ENCODE measurements around the gene AHNAK2. TPM values are rescaled to one million over a fixed set of nuclear protein-coding genes. Genes with fewer than 3 reads are reported as not detected.

The AHNAK2 gene
- total RNA-seq, 1 experiment from 2014 or later: 223 TPM

- no peak; the same call in 1 of the 2 replicates for ATAC-seq
- no peaks in the 10 kb centered on the region for H3K36me3 ChIP-seq (ENCODE audit: control insufficient read depth, insufficient read depth, low read length)
- in situ Hi-C loops (cut with HindIII; ENCODE audit: low pct_unique_long_range_greater_than_20kb, low sequenced_read_pairs) (no loop called here), intact Hi-C loops (cut with micrococcal nuclease; ENCODE audit: unreplicated experiment) (no loop called here)
- H3K4me1 ChIP-seq (ENCODE audit: control insufficient read depth, insufficient read depth, low read length): no peaks in the 10 kb centered on the region; the same call in 1 of the 2 replicates
- H3K27me3 ChIP-seq (ENCODE audit: control insufficient read depth, insufficient read depth, low read length): no peaks in the 10 kb centered on the region
- no peak for DNase-seq (ENCODE audit: low read depth, low spot score)
- no peaks in the 10 kb centered on the region for H3K9me3 ChIP-seq (ENCODE audit: control insufficient read depth, insufficient read depth, low read depth, low read length)
- no peak overlapping the region for H3K4me3 ChIP-seq (ENCODE audit: low read depth in 2 of 2, low read length in 2 of 2)
- ChIA-PET POLR2A (no interaction called here), CTCF (no interaction called here)
- TF ChIP-seq SIN3A (IDR thresholded peaks at IDR 0.05; ENCODE audit: borderline replicate concordance, insufficient read depth, low read depth, low read length) (no peak), POLR2AphosphoS5 (IDR thresholded peaks at IDR 0.05; ENCODE audit: low read depth, low read length) (no peak), REST (IDR thresholded peaks at IDR 0.05; ENCODE audit: insufficient read depth in 1 of 2, low read depth in 2 of 2, low read length in 1 of 2) (no peak), CTCF (IDR thresholded peaks at IDR 0.05) (no peak), TCF7L2 (IDR thresholded peaks at IDR 0.05; ENCODE audit: low read depth, low read length) (no peak)
- no TSS peak for BruUV-seq (replicated peaks)
- H3K27ac ChIP-seq (ENCODE audit: low read length): no peak overlapping the region
Observed at GRCh38 chr14:104926619-104927431, 51.3 kb downstream of the AHNAK2 start.

DNA sequence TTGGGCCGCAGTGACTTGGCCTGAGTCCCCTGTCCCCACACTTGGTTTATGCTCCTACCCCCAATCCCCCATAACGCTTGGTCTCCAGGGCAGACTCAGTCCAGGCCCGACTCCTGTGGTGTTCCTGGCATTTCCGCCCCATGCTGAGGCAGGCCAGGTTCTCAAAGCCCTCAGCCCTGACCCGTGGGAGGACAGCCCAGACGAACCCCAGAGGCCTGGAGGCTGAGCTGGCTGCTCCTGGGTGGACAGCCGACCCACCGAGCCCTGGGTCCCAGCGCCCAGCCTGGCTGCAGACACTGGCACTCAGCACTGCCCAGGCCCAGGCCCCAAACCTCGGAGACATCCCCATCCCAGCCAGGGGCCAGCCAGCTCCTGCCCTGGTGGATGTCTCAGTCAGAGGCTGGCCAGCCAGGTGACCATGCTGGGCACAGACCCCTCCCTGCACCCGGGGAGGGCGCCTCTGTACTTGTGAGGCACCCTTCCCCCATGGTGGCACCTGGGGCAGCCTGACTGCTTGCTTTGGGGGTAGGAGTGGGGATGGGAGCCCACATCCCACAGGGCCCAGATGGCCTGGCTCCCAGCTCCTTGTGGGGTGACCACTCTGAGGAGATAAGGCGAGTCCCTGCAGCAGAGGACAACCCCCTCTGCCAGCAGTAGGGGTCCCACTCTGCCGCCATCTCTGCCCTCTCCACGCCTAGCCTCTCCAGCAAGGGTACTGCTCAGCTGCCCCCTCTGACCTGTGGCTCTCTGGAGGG is 52.1 kb downstream of the AHNAK2 start:
- in situ Hi-C loops (cut with HindIII; ENCODE audit: low pct_unique_long_range_greater_than_20kb, low sequenced_read_pairs): no loop called here
- H3K27ac ChIP-seq (ENCODE audit: low read length): no peak overlapping the region
- no TSS peak for BruUV-seq (replicated peaks)
- DNase-seq (ENCODE audit: low read depth, low spot score) (no peak), ATAC-seq (peak; percentile 31; the same call in 1 of the 2 replicates)
- intact Hi-C loops (cut with micrococcal nuclease; ENCODE audit: unreplicated experiment): no loop called here
- TF ChIP-seq POLR2AphosphoS5 (IDR thresholded peaks at IDR 0.05; ENCODE audit: low read depth, low read length): no peak
- no peak for TF ChIP-seq SIN3A (IDR thresholded peaks at IDR 0.05; ENCODE audit: borderline replicate concordance, insufficient read depth, low read depth, low read length)
- no peak for TF ChIP-seq TCF7L2 (IDR thresholded peaks at IDR 0.05; ENCODE audit: low read depth, low read length)
- TF ChIP-seq CTCF (IDR thresholded peaks at IDR 0.05): no peak
- TF ChIP-seq REST (IDR thresholded peaks at IDR 0.05; ENCODE audit: insufficient read depth in 1 of 2, low read depth in 2 of 2, low read length in 1 of 2): no peak
- no peaks in the 10 kb centered on the region for H3K36me3 ChIP-seq (ENCODE audit: control insufficient read depth, insufficient read depth, low read length)
- CTCF ChIA-PET: no interaction called here
- H3K27me3 ChIP-seq (ENCODE audit: control insufficient read depth, insufficient read depth, low read length): no peaks in the 10 kb centered on the region
- H3K4me3 ChIP-seq (ENCODE audit: low read depth in 2 of 2, low read length in 2 of 2): no peak overlapping the region
- POLR2A ChIA-PET: interaction anchor here (0.7 kb wide), 1 partner anchor 17 kb away, joined by 3 read pairs; no protein-coding TSS in a partner anchor
- H3K4me1 ChIP-seq (ENCODE audit: control insufficient read depth, insufficient read depth, low read length): no peaks in the 10 kb centered on the region; the same call in 1 of the 2 replicates
- no peaks in the 10 kb centered on the region for H3K9me3 ChIP-seq (ENCODE audit: control insufficient read depth, insufficient read depth, low read depth, low read length)
